HuH-7 (cell line): Measurements from ENCODE around the gene PIK3C2A.
"Not testable (repeated sequence)": the region's sequence is repeated elsewhere in the genome, so short reads cannot be mapped to it uniquely, and the experiment has no call there.

Experiments used
- DNase-seq: peaks from one replicate; pipeline ENCODE4 v3.0.0; 2011; ENCODE audit warnings: low spot score

Gene PIK3C2A, protein sequence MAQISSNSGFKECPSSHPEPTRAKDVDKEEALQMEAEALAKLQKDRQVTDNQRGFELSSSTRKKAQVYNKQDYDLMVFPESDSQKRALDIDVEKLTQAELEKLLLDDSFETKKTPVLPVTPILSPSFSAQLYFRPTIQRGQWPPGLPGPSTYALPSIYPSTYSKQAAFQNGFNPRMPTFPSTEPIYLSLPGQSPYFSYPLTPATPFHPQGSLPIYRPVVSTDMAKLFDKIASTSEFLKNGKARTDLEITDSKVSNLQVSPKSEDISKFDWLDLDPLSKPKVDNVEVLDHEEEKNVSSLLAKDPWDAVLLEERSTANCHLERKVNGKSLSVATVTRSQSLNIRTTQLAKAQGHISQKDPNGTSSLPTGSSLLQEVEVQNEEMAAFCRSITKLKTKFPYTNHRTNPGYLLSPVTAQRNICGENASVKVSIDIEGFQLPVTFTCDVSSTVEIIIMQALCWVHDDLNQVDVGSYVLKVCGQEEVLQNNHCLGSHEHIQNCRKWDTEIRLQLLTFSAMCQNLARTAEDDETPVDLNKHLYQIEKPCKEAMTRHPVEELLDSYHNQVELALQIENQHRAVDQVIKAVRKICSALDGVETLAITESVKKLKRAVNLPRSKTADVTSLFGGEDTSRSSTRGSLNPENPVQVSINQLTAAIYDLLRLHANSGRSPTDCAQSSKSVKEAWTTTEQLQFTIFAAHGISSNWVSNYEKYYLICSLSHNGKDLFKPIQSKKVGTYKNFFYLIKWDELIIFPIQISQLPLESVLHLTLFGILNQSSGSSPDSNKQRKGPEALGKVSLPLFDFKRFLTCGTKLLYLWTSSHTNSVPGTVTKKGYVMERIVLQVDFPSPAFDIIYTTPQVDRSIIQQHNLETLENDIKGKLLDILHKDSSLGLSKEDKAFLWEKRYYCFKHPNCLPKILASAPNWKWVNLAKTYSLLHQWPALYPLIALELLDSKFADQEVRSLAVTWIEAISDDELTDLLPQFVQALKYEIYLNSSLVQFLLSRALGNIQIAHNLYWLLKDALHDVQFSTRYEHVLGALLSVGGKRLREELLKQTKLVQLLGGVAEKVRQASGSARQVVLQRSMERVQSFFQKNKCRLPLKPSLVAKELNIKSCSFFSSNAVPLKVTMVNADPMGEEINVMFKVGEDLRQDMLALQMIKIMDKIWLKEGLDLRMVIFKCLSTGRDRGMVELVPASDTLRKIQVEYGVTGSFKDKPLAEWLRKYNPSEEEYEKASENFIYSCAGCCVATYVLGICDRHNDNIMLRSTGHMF (N-terminal part only)

DNA sequence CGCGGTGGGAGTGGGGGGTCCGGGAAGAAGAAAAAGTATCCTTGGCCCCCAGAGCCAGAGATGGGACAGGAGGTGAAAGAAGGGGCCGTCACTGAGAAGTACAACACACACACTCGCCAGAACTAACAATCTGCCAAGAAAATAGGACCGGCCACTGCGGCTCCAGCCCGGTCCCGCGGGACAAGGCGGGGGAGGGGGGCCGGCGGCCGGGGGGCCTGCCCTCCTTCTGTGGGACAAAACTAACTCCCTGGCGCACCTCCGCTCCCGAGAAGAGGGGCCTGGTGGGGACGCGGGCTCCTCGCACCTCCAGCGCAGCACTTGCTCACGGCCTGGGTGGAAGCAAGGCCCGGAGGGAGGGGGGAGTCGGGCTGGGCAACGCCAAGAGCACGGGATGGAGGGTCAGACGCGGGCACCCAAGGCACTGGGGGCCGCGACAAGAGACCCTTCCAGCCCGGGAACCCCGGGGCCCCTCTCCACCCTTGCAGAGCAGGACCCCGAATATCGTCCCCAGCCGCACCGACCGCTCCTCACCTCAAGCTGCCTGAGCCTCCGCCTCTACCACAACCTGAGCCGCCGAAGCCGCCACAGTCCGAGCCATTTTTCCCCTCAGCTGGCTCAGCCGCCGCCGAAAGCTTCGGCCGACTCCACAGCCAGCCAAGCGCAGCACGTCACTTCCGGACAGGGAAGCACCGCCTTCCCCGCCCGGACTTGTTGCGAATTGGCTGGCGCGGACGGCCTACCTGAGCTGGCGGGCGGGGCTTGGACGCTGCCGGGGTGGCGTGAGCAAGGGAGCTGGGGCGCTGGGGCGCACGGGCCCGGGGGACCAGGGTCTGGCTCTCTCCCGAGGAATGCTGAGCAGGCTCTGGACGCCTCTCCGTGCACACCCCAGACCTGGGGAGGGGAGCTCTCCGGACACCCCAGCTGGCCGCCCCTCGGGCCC lies at the start of gene PIK3C2A:
Gene PIK3C2A, minus strand, starts transcription at position 670 of the 940 bp plus-strand sequence. CDS start 38,245 bp downstream, outside the sequence.
- peak; percentile 84 for DNase-seq

DNA sequence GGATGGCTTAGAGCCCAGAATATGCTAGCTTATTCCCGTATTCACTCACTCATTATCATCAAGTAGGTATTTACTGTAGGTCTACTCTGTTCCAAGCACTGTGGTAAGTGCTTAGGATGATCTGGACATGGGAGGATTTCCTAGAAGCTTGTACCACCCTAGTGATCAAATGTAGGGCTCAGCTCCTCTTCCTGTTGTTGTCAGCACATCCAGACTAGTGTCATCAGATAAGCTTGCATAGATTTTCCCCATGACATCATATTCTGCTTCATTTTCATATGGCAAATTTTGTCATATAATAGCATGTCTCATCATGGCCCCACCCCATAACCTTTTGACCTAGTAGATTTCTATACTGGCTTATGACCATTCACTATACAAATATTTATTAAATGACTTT lies 49.4 kb upstream of the PIK3C2A start:
- no peak for DNase-seq

DNA sequence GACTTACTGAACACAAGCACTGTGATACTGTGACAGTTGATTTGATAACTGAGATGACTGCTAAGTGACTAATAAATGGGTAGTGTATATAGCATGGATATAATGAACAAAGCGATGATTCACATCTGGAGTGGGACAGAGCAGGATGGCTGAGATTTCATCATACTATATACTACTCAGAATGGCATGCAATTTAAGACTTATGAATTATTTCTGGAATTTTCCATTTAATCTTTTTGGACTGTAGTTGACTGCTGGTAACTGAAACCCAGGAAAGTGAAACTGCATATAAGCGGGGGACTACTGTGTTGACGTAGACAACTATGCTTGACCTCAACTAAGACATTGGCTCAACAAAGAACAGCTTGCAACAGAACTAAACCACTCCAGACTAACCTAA lies 48.7 kb upstream of the PIK3C2A start:
- DNase-seq = no peak

DNA sequence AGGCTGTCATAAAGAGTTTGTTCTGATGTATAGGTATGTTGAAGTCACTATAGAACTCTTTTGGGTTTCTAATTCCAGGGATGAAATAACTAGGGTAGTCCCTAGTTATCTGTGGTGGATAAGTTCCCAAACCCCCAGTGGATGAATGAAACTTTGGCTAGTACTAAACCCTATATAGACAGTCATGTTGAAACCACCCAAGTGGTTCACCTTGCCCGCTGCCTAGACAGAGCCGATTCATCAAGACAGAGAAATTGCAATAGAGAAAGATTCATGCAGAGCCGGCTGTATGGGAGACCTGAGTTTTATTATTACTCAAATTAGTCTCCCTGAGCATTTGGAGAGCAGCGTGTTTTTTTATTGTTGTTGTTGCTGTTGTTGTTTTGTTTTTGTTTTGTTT lies 44.9 kb upstream of the PIK3C2A start:
- DNase-seq = no peak

DNA sequence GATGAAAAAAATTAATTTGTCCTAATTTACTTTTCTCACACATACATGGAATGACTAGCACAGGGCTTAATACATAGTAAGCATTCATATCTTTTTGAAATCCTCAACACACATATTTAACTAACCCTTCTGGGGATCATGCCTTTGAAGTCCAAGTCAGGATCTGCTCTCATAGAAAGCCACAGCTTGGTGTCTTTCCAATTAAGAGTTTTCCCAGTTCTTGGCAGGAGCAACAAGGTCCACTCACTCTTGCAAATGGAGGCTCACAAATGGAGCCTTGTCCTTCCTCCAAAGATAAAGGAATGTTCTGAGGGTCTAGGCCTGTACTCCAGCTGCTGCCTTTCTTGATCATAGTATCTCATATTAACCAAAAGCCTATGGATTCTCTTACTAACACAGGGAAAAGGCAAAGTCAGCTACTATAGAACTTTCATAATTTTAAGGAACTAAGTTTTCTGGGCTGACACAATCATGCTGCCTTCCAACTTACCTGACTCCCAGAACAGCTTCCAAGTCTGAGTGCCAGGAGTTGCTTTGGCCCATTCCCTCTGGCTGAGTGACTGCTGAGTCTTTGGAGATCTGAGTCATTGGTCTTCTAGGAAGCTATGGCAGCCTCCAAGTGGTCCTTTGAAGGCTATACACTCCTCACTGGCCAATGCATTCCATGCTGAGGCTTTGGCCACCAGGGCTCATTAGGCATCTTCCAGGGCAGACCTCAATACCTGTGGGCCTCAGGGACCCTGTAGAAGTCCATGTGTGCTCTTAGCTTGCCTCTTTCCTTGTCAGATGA lies 43.0 kb upstream of the PIK3C2A start:
- no peak for DNase-seq

DNA sequence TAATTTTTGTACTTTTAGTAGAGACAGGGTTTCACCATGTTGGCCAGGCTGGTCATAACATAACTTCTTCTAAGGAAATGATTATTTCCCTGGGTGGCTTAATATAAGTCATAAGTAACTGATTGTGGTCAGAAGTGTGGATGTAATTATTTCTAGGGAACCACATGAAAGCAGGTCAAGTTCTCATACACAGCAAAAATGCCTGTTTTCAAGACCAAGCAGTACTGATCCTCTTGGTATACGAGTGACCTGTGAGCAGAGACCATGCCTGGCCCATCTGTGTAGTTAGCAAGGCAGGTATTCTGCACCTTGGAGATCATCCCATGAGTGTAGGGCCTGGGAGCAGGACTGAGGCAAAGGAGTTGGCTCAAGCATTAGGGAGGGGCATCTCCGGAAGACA lies 36.3 kb upstream of the PIK3C2A start:
- no peak for DNase-seq

DNA sequence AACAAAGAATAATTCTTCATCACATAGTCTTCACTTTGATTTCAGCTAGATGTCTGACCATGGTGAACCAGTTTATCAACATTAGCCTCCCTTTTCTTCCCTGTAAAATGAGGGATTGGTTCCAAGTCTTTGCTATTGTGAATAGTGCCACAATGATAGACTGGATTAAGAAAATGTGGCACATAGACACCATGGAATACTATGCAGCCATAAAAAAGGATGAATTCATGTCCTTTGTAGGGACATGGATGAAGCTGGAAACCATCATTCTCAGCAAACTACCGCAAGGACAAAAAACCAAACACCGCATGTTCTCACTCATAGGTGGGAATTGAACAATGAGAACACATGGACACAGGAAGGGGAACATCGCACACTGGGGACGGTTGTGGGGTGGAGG lies 35.2 kb upstream of the PIK3C2A start:
- DNase-seq = not testable (repeated sequence)

DNA sequence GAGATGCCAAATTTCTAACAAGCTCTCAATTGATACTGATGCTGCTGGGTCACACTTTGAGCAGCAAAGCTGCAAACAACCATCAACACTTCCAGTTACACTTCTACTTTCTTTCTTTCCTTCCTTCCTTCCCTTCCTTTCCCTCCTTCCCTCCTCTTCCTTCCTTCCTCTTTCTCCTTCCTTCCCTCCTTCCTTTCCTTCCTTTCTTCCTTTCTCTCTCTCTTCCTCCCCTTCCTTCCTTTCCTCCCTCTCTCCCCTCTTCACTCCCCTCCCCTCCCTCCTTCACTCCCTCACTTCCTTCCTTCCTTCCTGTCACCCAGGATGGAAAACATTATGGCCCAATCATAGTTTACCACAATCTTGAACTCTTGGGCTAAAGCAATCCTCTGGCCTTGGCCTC lies 33.0 kb upstream of the PIK3C2A start:
- DNase-seq = no peak

DNA sequence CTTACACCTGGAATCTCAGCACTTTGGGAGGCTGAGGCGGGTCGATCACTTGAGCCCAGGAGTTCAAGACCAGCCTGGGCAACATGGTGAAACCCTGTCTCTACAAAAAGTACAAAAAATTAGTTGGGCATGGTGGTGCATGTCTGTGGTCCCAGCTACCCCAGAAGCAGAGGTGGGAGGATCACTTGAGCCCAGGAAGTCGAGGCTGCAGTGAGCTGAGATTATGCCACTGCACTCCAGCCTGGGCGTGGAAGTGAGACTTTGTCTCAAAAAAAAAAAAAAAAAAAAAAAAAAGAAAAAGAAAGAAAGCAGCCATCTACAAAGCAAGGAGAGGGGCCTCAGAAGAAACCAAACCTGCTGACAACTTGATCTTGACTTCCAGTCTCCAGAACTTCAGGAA lies 32.1 kb upstream of the PIK3C2A start:
- DNase-seq = not testable (repeated sequence)

DNA sequence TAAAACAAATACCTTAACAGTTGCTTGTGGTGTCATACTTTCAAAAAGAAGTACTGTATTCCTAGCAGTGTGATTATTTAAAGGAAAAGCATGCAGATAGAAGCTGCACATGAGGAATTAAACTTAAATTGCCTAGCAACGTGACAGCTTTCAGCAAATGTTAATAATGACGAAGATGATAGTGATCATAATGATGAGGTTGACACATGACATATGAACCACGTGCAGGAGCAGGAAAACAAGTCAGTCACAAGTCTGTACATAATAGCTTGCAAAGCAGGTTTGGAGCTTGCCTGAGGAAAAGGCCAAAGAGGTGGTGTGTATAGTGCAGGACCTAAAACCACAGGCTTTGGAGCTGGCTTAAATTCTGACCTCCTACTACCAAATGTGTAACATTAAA lies 30.6 kb upstream of the PIK3C2A start:
- no peak for DNase-seq

DNA sequence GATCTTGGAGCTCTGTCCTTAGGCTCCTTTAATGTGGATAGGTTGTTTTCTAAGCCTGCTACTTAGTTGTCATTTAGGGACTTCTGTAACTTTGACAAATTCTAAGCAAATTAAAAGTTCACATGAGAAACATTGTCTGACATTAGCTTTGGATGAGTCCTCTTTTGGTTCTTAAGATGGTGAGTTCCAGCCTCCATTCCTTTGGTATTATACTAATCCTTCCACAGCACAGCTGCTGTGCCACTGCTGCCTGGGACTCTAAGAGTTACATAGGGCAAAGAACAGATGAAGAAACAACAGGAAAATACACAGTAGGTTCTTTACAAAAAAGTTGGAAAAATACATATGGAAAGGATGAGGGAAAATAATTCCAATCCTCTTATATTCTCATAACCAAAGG lies 25.3 kb upstream of the PIK3C2A start:
- no peak for DNase-seq

DNA sequence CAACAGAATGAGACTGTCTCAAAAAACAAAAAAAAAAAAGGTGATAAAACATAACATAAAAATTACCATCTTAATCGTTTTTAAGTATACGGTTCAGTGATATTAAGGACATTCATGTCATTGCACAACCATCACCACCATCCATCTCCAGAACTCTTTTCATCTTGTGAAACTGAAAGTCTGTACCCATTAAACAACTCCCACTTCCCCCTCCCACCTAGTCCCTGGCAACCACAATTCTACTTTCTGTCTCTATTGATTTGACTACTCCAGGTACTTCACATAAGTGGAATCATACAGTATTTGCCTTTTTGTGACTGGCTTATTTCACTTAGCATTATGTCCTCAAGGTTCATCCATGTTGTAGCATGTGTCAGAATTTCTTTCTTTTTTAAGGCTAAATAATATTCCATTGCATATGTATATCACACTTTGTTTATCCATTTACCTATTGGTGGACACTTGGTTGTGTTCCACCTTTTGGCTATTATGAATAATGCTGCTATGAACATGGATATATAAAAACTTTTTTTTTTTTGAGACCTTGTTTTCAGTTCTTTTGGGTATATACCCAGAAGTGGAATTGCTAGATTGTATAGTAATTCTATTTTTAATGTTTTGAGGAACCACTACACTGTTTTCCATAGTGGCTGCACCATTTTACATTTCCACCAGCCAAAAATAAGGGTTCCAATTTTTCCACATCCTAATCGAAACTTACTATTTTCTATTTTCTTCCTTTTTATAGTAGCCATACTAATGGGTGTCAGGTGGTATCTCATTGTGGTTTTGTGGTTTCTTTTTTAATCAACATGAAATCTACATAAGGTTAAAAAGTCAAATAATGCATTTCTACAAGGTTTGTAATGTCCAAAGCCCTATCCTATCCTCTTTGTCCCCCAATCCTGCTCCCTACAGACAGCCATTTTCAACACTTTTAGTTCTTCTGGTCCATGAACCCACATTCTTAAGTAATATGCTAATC lies 23.4 kb upstream of the PIK3C2A start:
- no peak for DNase-seq

DNA sequence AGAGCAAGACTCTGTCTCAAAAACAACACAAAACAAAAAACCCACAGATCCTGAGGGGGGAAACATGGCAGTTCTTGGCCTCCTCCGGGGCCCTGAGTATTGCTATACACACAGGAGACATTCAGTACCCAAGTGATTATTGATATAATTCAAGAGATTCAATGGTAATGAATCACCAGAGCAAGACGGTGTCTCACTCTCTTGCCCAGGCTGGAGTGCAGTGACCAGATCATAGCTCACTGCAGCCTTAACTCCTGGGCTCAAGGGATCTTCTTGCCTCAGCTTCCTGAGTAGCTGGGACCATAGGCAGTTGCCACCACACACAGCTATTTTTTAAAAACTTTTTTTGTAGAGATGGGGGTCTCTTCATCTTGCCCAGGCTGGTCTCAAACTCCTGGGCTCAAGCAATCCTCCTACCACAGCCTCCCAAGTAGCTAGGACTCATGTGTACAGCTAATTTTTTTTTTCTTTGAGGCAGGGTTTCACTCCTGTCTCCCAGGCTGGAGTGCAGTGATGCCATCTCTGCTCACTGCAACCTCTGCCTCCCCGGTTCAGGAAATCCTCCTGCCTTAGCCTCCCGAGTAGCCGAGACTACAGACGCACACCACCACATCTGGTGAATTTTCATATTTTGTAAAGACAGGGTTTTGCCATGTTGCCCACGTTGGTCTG lies 21.8 kb upstream of the PIK3C2A start:
- no peak for DNase-seq

DNA sequence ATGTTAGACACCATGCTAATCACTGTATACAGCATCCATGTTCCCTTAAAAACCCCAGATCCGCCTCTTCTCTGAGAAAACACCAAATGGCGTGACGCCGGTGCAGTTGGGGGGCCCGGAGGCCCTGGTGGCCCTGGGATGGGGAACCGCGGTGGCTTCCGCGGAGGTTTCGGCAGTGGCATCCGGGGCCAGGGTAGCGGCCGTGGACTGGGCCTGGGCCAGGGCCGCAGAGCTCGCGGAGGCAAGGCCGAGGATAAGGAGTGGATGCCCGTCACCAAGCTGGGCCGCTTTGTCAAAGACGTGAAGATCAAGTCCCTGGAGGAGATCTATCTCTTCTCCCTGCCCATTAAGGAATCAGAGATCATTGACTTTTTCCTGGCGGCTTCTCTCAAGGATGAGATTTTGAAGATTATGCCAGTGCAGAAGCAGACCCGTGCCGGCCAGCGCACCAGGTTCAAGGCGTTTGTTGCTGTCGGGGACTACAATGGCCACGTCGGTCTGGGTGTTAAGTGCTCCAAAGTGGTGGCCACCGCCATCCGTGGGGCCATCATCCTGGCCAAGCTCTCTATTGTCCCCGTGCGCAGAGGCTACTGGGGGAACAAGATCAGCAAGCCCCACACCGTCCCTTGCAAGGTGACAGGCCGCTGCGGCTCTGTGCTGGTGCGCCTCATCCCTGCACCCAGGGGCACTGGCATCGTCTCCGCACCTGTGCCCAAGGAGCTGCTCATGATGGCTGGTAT lies 20.6 kb upstream of the PIK3C2A start:
- DNase-seq = not testable (repeated sequence)

DNA sequence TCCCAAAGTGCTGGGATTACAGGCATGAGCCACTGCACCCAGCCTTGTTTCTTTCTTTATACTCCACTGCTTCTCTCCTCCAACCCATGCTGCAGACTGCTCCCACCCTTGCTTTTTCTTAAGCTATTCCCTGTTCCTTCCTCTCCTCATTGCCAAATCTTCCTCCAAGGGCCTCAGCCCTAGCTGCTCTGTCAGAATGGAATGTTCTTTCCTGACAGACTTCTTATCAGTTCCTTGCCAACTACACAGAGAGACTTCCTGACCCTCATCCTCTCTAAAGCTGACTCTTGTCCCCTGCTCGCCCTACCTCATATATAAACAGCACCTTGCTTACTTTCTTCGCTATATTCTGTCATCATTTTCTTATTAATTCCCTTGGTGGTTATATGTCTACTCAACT lies 16.9 kb upstream of the PIK3C2A start:
- no peak for DNase-seq

DNA sequence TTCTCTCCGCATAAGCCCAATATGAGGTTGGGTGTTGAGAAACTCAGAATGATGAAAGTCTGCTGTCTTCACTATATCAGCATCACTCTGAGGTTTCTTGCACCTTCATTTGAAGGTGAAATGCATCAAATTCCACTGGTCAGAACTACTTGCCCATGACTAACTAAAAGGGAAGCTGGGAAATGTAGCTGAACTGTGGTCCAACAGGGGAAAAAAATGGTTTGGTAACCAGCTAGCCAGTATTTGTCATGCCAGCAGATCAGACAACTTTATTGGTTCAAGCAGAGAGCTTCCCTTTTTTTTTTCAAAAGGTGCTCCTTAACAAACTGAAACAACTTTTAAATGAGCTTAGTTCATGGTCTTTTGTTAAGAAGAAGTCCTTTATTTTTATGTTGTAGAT lies 14.2 kb upstream of the PIK3C2A start:
- DNase-seq = no peak

DNA sequence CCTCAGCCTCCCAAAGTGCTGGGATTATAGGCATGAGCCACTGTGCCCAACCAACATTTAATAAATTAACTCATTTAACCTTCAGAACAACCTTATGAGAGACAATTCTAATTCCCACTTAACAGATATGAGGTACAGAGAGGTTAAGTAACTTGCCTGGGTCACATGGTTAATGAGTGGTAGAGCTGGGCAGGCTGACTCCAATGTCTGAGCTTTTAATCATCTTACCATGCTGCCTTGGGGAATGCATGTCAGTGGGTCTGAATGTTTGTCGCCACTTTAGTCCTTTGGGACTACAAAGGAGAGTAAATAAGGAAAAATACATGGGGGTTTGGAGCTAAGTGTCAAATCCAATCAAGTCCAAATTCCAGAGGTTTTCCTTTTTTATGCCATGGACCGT lies 11.2 kb upstream of the PIK3C2A start:
- DNase-seq = no peak

DNA sequence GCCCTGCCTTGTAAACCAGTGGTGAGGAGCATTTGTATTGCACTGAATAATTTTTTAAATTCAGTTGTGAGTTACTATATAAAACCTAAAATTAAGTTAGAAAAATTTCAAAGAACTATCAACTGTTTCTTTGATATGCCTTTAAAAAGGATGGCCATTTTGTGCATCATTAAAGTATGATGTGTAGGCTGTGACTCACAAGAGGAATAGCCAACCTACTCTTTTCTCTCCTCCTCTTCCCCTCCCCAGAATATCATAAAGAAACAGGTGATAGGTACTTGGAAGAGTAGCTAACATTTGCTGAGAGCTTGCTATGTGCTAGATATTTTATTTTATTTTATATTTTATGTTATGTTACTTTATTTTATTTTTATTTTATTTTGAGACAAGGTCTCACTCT lies 10.6 kb upstream of the PIK3C2A start:
- no peak for DNase-seq
